H1 (cell line): ENCODE results near the gene HOXA10. TPM values are rescaled to one million over a fixed set of nuclear protein-coding genes. Genes with fewer than 3 reads are reported as not detected.

Experiments
- BRCA1 ChIP-seq: IDR thresholded peaks from 2 replicates; pipeline ENCODE4 v1.6.1; 2012; ENCODE audit warnings: low read depth, low read length, improper control_type of control experiment
- CHD2 ChIP-seq: IDR thresholded peaks from 2 replicates; pipeline ENCODE4 v1.6.1; 2012; ENCODE audit warnings: low read length, improper control_type of control experiment
- EGR1 ChIP-seq: IDR thresholded peaks from 2 replicates; pipeline ENCODE4 v1.6.1; 2011; ENCODE audit warnings: low read depth, low read length, borderline replicate concordance
- EZH2 ChIP-seq: fragments of 200-600 bp; sonication (generic); IDR thresholded peaks from 2 replicates; pipeline ENCODE4 v1.7.1; 2012; ENCODE audit warnings: low read depth, mild to moderate bottlenecking, moderate library complexity, low read length, inconsistent platforms; ENCODE audit not compliant: severe bottlenecking
- GTF2F1 ChIP-seq: IDR thresholded peaks from 2 replicates; pipeline ENCODE4 v1.6.1; 2012; ENCODE audit warnings: low read depth, low read length, improper control_type of control experiment, borderline replicate concordance
- JUN ChIP-seq: IDR thresholded peaks from 2 replicates; pipeline ENCODE4 v1.6.1; 2011; ENCODE audit warnings: low read depth, mild to moderate bottlenecking, improper control_type of control experiment, low read length
- SIX5 ChIP-seq: IDR thresholded peaks from 2 replicates; pipeline ENCODE4 v1.6.1; 2011; ENCODE audit warnings: mild to moderate bottlenecking, low read depth, low read length
- SP2 ChIP-seq: IDR thresholded peaks from 2 replicates; pipeline ENCODE4 v1.6.1; 2012; ENCODE audit warnings: mild to moderate bottlenecking, low read length, inconsistent platforms
- TAF1 ChIP-seq: IDR thresholded peaks from 2 replicates; pipeline ENCODE4 v1.6.1; 2011; ENCODE audit warnings: mild to moderate bottlenecking, low read depth, low read length
- TAF7 ChIP-seq: optimal IDR thresholded peaks from 2 replicates; pipeline ENCODE3; 2011; ENCODE audit warnings: low read depth, mild to moderate bottlenecking, inconsistent platforms, low read length, moderate library complexity, borderline replicate concordance
- YY1 ChIP-seq: IDR thresholded peaks from 2 replicates; pipeline ENCODE4 v1.6.1; 2011; ENCODE audit warnings: low read depth, mild to moderate bottlenecking, low read length
- polyA plus RNA-seq, 7 experiments: library from polyadenylated mRNA; depleted of rRNA in 3 of 7; stranded (reverse) in 5 of 7; unstranded in 2 of 7; fragments of >200 nt in 5 of 7; fragments of 200-250 nt in 2 of 7; gene quantifications; 1 replicate in 5 of 7; 2 replicates in 1 of 7; 4 replicates in 1 of 7; pipeline versions ENCODE4 v1.2.1 to v1.2.3, GENCODE V29; 2011 to 2013; ENCODE audit warnings: missing spikeins in 2 of 7, mixed read lengths in 2 of 7
- total RNA-seq: library from RNA; stranded (reverse); fragmentation: NEBNext Ultra II Directional; extraction: Animal tissue kit (Norgen Biotek cat#: 25700); gene quantifications from 2 replicates; pipeline ENCODE4 v1.2.1, GENCODE V29; 2021
- TF ChIP-seq, protein P1 (sequence below): IDR thresholded peaks from 2 replicates; pipeline ENCODE4 v1.6.1; 2011; ENCODE audit warnings: low read length, improper control_type of control experiment
- TF ChIP-seq, protein P2 (sequence below): IDR thresholded peaks from 2 replicates; pipeline ENCODE4 v1.6.1; 2012; ENCODE audit warnings: inconsistent platforms

The HOXA10 gene
- total and polyA plus RNA-seq, 2 of the 8 experiments (the other 6 are each of a cell fraction or from before 2014, with no cell fraction given), result not detected

DNA sequence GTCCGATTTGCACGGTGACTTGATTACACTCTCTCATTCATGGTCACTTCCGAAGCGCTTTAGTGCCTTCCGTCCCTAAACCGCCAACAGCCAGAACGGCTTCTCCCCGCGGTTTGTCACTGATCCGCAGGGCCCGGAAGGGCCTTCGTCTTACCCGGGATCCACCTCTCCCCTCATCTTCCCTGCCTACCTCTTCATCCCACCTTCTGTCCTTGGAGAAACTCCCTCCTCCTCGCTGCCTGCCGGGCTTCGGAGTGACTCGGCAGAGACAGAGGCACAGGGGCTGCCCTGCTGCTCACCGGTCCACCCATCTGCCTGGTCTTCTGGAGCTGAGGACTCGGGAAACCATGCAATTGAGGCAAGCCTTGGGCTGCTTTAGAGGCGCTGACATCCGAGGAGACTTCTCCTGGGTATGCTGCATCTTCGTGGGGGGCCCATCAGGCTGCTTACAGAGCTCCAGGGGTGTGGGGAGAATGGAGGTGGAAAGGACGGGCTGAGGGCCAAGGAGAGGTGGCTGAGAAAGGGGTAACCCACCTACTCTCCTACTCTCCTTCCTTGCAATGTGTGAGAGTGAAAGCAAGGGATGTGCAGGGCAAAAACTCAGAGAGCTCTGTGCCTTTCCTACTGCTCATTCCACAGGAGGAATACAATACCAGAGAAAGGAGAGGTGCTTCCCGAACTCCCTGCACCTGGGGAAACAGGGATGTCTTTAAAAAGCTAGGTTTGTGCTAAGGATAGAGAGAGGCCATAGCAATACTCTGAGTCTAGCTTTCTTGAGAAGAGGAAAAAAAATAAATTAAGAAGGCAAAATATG lies 11.9 kb upstream of the HOXA10 start (continued):
- TF ChIP-seq TAF1 (no peak), EGR1 (no peak), SIX5 (no peak), GTF2F1 (no peak), BRCA1 (no peak), EZH2 (peak; percentile 86), CHD2 (no peak), SP2 (no peak), JUN (no peak), TAF7 (no peak), YY1 (no peak)
- TF ChIP-seq, protein P1, sequence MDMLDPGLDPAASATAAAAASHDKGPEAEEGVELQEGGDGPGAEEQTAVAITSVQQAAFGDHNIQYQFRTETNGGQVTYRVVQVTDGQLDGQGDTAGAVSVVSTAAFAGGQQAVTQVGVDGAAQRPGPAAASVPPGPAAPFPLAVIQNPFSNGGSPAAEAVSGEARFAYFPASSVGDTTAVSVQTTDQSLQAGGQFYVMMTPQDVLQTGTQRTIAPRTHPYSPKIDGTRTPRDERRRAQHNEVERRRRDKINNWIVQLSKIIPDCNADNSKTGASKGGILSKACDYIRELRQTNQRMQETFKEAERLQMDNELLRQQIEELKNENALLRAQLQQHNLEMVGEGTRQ, result no peak
- TF ChIP-seq, protein P2, sequence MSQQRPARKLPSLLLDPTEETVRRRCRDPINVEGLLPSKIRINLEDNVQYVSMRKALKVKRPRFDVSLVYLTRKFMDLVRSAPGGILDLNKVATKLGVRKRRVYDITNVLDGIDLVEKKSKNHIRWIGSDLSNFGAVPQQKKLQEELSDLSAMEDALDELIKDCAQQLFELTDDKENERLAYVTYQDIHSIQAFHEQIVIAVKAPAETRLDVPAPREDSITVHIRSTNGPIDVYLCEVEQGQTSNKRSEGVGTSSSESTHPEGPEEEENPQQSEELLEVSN, result no peak
